Upper lobe of left lung (tissue), 6 donors: ENCODE results near the gene BEGAIN. TPM values are rescaled to one million over a fixed set of nuclear protein-coding genes. Genes with fewer than 3 reads are reported as not detected.
A peak's percentile ranks its signal among the peaks of the same experiment; 100 is the strongest.

Source experiments
- ATAC-seq, 2 donors: fragments of 200-7000 bp; cut with Tn5 transposase; one replicate each; pipeline ENCODE4 v1.9.1; 2022; ENCODE audit warnings: mild to moderate bottlenecking in 2 of 2, moderate library complexity in 2 of 2; ENCODE audit not compliant: low FRiP score in 2 of 2
- DNase-seq, 2 donors: peaks; one replicate each; pipeline ENCODE4 v3.0.0-alpha.2; 2019 to 2020
- H3K27ac ChIP-seq, 4 donors: fragments of 200-600 bp; sonication (generic); one replicate each; pipeline ENCODE4 v1.5.1; 2016 to 2019
- H3K27me3 ChIP-seq, 4 donors: fragments of 200-600 bp; sonication (generic); one replicate each; pipeline ENCODE4 v1.5.1; 2017 to 2019
- H3K36me3 ChIP-seq, 4 donors: fragments of 200-600 bp; sonication (generic); one replicate each; pipeline ENCODE4 v1.5.1; 2016 to 2019
- H3K4me1 ChIP-seq, 4 donors: fragments of 200-600 bp; sonication (generic); one replicate each; pipeline ENCODE4 v1.5.1; 2018 to 2019
- H3K4me3 ChIP-seq, 4 donors: fragments of 200-600 bp; sonication (generic); one replicate each; pipeline ENCODE4 v1.5.1; 2017 to 2019; ENCODE audit warnings: mild to moderate bottlenecking in 2 of 4, moderate library complexity in 1 of 4
- H3K9me3 ChIP-seq, 4 donors: fragments of 200-600 bp; sonication (generic); one replicate each; pipeline ENCODE4 v1.5.1; 2018 to 2019
- CTCF ChIP-seq, 6 experiments: fragments of 450-650 bp in 4 of 6; fragments of 200-600 bp in 2 of 6; sonication (generic) in 2 of 6; IDR thresholded peaks; one replicate each; pipeline ENCODE4 v1.5.1; 2016 to 2019; ENCODE audit warnings: antibody characterized with exemption in 6 of 6
- EP300 ChIP-seq, 4 donors: sonication (generic); formaldehyde crosslinking; IDR thresholded peaks; one replicate each; pipeline ENCODE4 v1.5.1; 2017; ENCODE audit warnings: antibody characterized with exemption in 4 of 4, control low read depth in 2 of 4
- POLR2A ChIP-seq, 4 donors: fragments of 450-650 bp; IDR thresholded peaks; one replicate each; pipeline ENCODE4 v1.5.1; 2016 to 2017; ENCODE audit warnings: antibody characterized with exemption in 4 of 4, mild to moderate bottlenecking in 2 of 4
- POLR2AphosphoS5 ChIP-seq, 2 donors: sonication (generic); formaldehyde crosslinking; IDR thresholded peaks; one replicate each; pipeline ENCODE4 v1.5.1; 2017; ENCODE audit warnings: antibody characterized with exemption in 2 of 2
- WGBS, 2 donors: methylation state at CpG; one replicate each; pipeline ENCODE4 v1.1.5; 2017 to 2018; 5-methylcytosine and 5-hydroxymethylcytosine counted together
- total RNA-seq, 6 donors: library from RNA; depleted of rRNA in 4 of 6; stranded (reverse); fragments of >200 nt in 4 of 6; gene quantifications; one replicate each; pipeline versions ENCODE4 v1.1.0 to v1.2.1, GENCODE V29; 2016 to 2021
- donor health status: DM: no; HTN: no; CAD: no; lungs with moderate emphysema.
- donor health status: DM: no; HTN: yes; CAD: no; lungs with severe emphysema.

Gene BEGAIN
- total RNA-seq, 6 donors from 2014 or later: under 0.01 to 2.0 (median 0.88) TPM

GRCh38 chr14:100622708-100623485 lies 35.7 kb upstream of the BEGAIN start:
- 75 to 84% methylated on average over 19 to 22 of the region's 22 CpGs for WGBS, 2 donors

DNA sequence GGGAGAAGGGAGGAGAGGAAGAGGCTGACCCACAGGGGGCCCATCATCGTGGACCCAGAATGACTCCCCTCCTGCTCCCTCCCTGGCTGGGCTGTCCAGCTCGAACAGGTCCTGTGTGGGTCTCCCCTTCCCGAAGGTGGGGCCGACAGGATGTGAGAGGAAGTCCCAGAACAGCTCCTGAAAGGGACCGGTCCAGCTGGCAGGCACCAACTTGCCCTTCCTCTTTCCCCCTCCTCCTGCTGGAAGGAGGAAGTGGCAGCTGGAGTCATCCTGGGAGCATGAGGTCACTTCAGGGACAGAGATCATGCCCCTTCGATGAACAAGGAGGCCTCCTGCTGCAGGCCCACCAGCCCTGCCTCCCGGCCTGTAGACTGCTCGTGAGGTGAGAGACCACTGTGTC lies 35.0 kb upstream of the BEGAIN start:
- no peak overlapping the region for H3K27ac ChIP-seq
- H3K36me3 ChIP-seq: no peaks in the 10 kb centered on the region
- no peak overlapping the region for H3K4me3 ChIP-seq
- no peaks in the 10 kb centered on the region for H3K9me3 ChIP-seq
- H3K4me1 ChIP-seq: peaks cover 16 to 35% (median 18%) of the 10 kb centered on the region in 4 donors
- no peak for TF ChIP-seq CTCF (IDR thresholded peaks at IDR 0.05)
- no peak for TF ChIP-seq POLR2AphosphoS5 (IDR thresholded peaks at IDR 0.05)
- no peak for TF ChIP-seq POLR2A (IDR thresholded peaks at IDR 0.05)
- TF ChIP-seq EP300 (IDR thresholded peaks at IDR 0.05): no peak
- ATAC-seq (peak in 1 of 2 donors; percentile 69), DNase-seq (no peak)
- H3K27me3 ChIP-seq: no peaks in the 10 kb centered on the region
- WGBS, 2 donors: 32 to 50% methylated on average over 4 to 8 of the region's 8 CpGs

More at GRCh38 chr14:100622708-100623485, 35.7 kb upstream of the BEGAIN start:
- no peak for DNase-seq
- Histone ChIP-seq H3K9me3 (no peaks in the 10 kb centered on the region), H3K27me3 (no peaks in the 10 kb centered on the region), H3K36me3 (no peaks in the 10 kb centered on the region), H3K4me3 (no peak overlapping the region), H3K4me1 (peaks cover 11 to 29% (median 16%) of the 10 kb centered on the region in 4 donors), H3K27ac (no peak overlapping the region)
- TF ChIP-seq POLR2A (IDR thresholded peaks at IDR 0.05) (no peak), CTCF (IDR thresholded peaks at IDR 0.05) (no peak), POLR2AphosphoS5 (IDR thresholded peaks at IDR 0.05) (no peak), EP300 (IDR thresholded peaks at IDR 0.05) (no peak)
- no peak for ATAC-seq

GRCh38 chr14:100621806-100622205 lies 34.6 kb upstream of the BEGAIN start:
- H3K27me3 ChIP-seq: no peaks in the 10 kb centered on the region
- WGBS, 2 donors: 80 to 85% methylated on average over 14 of the region's 14 CpGs
- no peak for TF ChIP-seq CTCF (IDR thresholded peaks at IDR 0.05)
- TF ChIP-seq POLR2A (IDR thresholded peaks at IDR 0.05): no peak
- no peak for TF ChIP-seq POLR2AphosphoS5 (IDR thresholded peaks at IDR 0.05)
- TF ChIP-seq EP300 (IDR thresholded peaks at IDR 0.05): no peak
- peaks cover 16 to 37% (median 21%) of the 10 kb centered on the region in 4 donors for H3K4me1 ChIP-seq
- no peaks in the 10 kb centered on the region for H3K9me3 ChIP-seq
- H3K36me3 ChIP-seq: no peaks in the 10 kb centered on the region
- DNase-seq (no peak), ATAC-seq (peak in 1 of 2 donors; percentile 4)
- no peak overlapping the region for H3K27ac ChIP-seq
- H3K4me3 ChIP-seq: no peak overlapping the region

DNA sequence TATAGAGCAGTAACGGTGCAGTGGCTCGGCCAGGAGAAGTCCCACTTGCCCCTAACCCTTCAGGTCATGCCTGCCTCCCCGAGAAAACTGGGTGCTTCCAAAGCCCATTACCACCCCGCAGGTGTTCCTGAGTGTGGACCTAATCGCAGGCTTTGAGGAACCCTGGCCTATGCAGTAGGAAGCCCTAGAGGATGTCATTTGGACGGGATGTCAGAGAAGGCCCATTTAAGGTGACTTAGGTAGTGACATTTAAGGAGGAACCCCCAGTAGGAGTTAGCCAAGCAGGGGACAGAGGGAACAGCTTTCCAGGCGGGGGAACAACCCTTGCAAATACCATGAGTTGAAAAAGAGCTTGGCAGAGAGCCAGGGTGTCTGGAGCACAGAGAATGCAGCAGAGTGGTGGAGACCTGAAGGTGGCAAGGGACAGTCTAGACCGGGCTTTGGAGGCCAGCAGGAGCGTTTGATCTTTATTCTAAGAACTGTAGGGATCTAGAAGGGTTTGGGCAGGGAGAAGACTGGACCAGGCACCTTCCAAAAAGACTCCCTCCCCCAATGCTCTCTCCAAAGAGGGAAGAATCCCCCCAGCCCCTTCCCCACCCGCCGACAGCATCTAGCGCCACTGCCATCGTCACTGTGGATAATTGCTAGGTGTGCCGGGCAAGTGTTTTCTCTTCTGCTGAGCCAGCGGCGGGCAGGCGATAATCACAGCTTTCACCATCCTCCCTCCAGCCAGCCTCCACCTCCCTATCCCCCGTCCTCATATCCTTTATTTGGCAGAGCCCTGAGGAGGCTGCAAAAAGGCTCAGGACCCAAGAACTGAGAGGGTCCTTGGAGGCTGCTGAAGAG lies 33.3 kb upstream of the BEGAIN start:
- no peaks in the 10 kb centered on the region for H3K36me3 ChIP-seq
- no peaks in the 10 kb centered on the region for H3K27me3 ChIP-seq
- H3K4me3 ChIP-seq: no peak overlapping the region
- TF ChIP-seq POLR2A (IDR thresholded peaks at IDR 0.05): no peak
- TF ChIP-seq POLR2AphosphoS5 (IDR thresholded peaks at IDR 0.05): no peak
- TF ChIP-seq EP300 (IDR thresholded peaks at IDR 0.05): no peak
- TF ChIP-seq CTCF (IDR thresholded peaks at IDR 0.05): no peak
- DNase-seq (no peak), ATAC-seq (no peak)
- no peaks in the 10 kb centered on the region for H3K9me3 ChIP-seq
- no peak overlapping the region for H3K27ac ChIP-seq
- WGBS, 2 donors: 76 to 81% methylated on average over 18 of the region's 18 CpGs
- peaks cover 16 to 37% (median 21%) of the 10 kb centered on the region in 4 donors for H3K4me1 ChIP-seq
